ENCODE results near the gene POLR3A. TPM values are rescaled to one million over a fixed set of nuclear protein-coding genes. Genes with fewer than 3 reads are reported as not detected.

Gene POLR3A
- total RNA-seq, 1 donor from 2014 or later, result 14.7 TPM

- no peak for FAIRE-seq
- TF ChIP-seq CTCF (IDR thresholded peaks at IDR 0.05; ENCODE audit: insufficient read depth, low read length, severe bottlenecking), result no peak
- no peak for DNase-seq (ENCODE audit: low read depth)
- Histone ChIP-seq H3K27me3 (ENCODE audit: control insufficient read depth, insufficient read depth, low read length) (no peaks in the 10 kb centered on the region), H3K36me3 (ENCODE audit: control insufficient read depth, insufficient read depth, low read length) (peaks cover 7% of the 10 kb centered on the region), H3K4me3 (ENCODE audit: low read depth, low read length) (no peak overlapping the region)
Observed at GRCh38 chr10:78045237-78045636, 15.9 kb upstream of the POLR3A start.

DNA sequence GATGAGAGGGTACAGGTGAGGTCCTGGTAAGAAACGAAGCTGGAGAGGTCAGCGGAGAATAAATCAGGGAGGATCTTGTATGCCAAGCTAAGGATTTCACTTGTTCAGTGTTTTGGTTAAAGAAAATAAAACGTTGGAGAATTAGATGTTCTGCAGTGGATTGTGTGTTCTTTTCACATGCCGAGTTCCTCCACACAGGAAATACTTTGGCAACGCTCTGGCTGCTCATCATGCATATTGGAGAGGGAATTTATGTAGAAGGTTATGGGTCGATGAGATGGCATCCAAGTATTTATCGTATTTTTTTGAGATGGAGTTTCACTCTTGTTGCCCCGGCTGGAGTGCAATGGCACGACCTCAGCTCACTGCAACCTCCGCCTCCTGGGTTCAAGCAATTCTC is 15.4 kb upstream of the POLR3A start:
- no peak for TF ChIP-seq CTCF (IDR thresholded peaks at IDR 0.05; ENCODE audit: insufficient read depth, low read length, severe bottlenecking)
- H3K27me3 ChIP-seq (ENCODE audit: control insufficient read depth, insufficient read depth, low read length), result no peaks in the 10 kb centered on the region
- no peak overlapping the region for H3K4me3 ChIP-seq (ENCODE audit: low read depth, low read length)
- peaks cover 10% of the 10 kb centered on the region for H3K36me3 ChIP-seq (ENCODE audit: control insufficient read depth, insufficient read depth, low read length)
- DNase-seq (ENCODE audit: low read depth), result no peak
- FAIRE-seq, result no peak

- FAIRE-seq (no peak), DNase-seq (ENCODE audit: low read depth) (no peak)
- peaks cover 12% of the 10 kb centered on the region for H3K36me3 ChIP-seq (ENCODE audit: control insufficient read depth, insufficient read depth, low read length)
- no peak for TF ChIP-seq CTCF (IDR thresholded peaks at IDR 0.05; ENCODE audit: insufficient read depth, low read length, severe bottlenecking)
- no peak overlapping the region for H3K4me3 ChIP-seq (ENCODE audit: low read depth, low read length)
- no peaks in the 10 kb centered on the region for H3K27me3 ChIP-seq (ENCODE audit: control insufficient read depth, insufficient read depth, low read length)
Observed at GRCh38 chr10:78044179-78044578, 14.9 kb upstream of the POLR3A start.

- no peak overlapping the region for H3K4me3 ChIP-seq (ENCODE audit: low read depth, low read length)
- H3K27me3 ChIP-seq (ENCODE audit: control insufficient read depth, insufficient read depth, low read length), result no peaks in the 10 kb centered on the region
- H3K36me3 ChIP-seq (ENCODE audit: control insufficient read depth, insufficient read depth, low read length), result peaks cover 24% of the 10 kb centered on the region
- no peak for FAIRE-seq
- TF ChIP-seq CTCF (IDR thresholded peaks at IDR 0.05; ENCODE audit: insufficient read depth, low read length, severe bottlenecking), result no peak
- no peak for DNase-seq (ENCODE audit: low read depth)
Observed at GRCh38 chr10:78042752-78043104, 13.4 kb upstream of the POLR3A start.

DNA sequence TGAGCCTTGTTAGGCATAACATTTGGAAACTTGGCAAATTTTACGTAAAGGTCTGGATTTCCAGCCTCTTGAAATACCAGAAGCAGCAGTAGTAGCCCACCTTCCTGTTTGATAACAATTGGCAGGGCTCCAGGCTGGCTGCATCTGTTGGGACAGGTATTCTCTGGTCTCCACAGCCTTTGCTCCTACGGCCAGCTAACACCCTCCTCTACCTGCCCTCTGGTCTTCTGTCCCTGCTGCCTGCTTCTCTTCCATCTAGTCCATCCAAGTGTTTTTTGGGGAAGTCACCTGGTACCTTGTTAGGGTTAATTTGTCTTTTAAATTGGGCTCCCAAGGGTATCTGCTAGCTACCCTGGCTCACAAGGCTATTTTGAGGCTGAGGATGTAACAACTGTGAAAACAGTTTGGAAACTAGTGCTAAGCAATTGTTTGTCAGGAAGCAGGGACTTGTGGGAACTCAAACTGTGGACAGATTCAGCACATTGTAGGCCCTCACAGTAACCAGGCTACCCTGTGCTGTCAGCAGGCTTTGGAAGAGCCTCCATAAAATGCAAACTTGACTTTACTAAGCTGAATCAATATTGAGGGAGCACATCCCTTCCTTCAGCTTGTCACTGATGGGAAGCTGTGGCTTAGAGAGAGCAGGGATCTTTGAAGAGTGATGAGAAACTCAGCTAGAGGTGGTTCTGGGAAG is 12.9 kb upstream of the POLR3A start:
- TF ChIP-seq CTCF (IDR thresholded peaks at IDR 0.05; ENCODE audit: insufficient read depth, low read length, severe bottlenecking), result no peak
- FAIRE-seq (no peak), DNase-seq (ENCODE audit: low read depth) (no peak)
- Histone ChIP-seq H3K27me3 (ENCODE audit: control insufficient read depth, insufficient read depth, low read length) (no peaks in the 10 kb centered on the region), H3K4me3 (ENCODE audit: low read depth, low read length) (no peak overlapping the region), H3K36me3 (ENCODE audit: control insufficient read depth, insufficient read depth, low read length) (peaks cover 24% of the 10 kb centered on the region)
